ENCODE results near the gene PEX14. TPM values are rescaled to one million over a fixed set of nuclear protein-coding genes. Genes with fewer than 3 reads are reported as not detected.
A peak's percentile ranks its signal among the peaks of the same experiment; 100 is the strongest.

PEX14 gene
- total and polyA plus RNA-seq, 8 donors: 17.3 to 22.9 (median 20.7) TPM

- Histone ChIP-seq H3K27me3 (no peaks in the 10 kb centered on the region), H3K4me1 (peaks cover 7 to 15% of the 10 kb centered on the region in 2 donors), H3K27ac (peak overlapping the region in 1 of 2 donors; percentile 28), H3K36me3 (peaks cover 0 to 90% of the 10 kb centered on the region in 2 donors), H3K4me3 (no peak overlapping the region), H3K9me3 (no peaks in the 10 kb centered on the region)
- ATAC-seq (no peak), DNase-seq (no peak)
- TF ChIP-seq CTCF (IDR thresholded peaks at IDR 0.05): no peak
- intact Hi-C loops (cut with DNase I): no loop called here
Measured at GRCh38 chr1:10653370-10654125, 178.8 kb downstream of the PEX14 start.

GRCh38 chr1:10655002-10655401 lies 180.3 kb downstream of the PEX14 start:
- DNase-seq (no peak), ATAC-seq (no peak)
- H3K27me3 ChIP-seq: no peaks in the 10 kb centered on the region
- no peak overlapping the region for H3K4me3 ChIP-seq
- no peak overlapping the region for H3K27ac ChIP-seq
- peaks cover 7 to 15% of the 10 kb centered on the region in 2 donors for H3K4me1 ChIP-seq
- no peaks in the 10 kb centered on the region for H3K9me3 ChIP-seq
- TF ChIP-seq CTCF (IDR thresholded peaks at IDR 0.05): no peak
- intact Hi-C loops (cut with DNase I): no loop called here
- H3K36me3 ChIP-seq: peaks cover 0 to 92% of the 10 kb centered on the region in 2 donors

- no peak for ATAC-seq
- Histone ChIP-seq H3K27ac (no peak overlapping the region), H3K4me3 (no peak overlapping the region), H3K36me3 (peaks cover 0 to 87% of the 10 kb centered on the region in 2 donors), H3K4me1 (peaks cover 3 to 14% of the 10 kb centered on the region in 2 donors), H3K9me3 (no peaks in the 10 kb centered on the region), H3K27me3 (no peaks in the 10 kb centered on the region)
- DNase-seq: no peak
- TF ChIP-seq CTCF (IDR thresholded peaks at IDR 0.05): no peak
- intact Hi-C loops (cut with DNase I): no loop called here
Measured at GRCh38 chr1:10656431-10656830, 181.7 kb downstream of the PEX14 start.

- H3K27ac ChIP-seq: no peak overlapping the region
- H3K36me3 ChIP-seq: peaks cover 0 to 80% of the 10 kb centered on the region in 2 donors
- H3K9me3 ChIP-seq: no peaks in the 10 kb centered on the region
- no peaks in the 10 kb centered on the region for H3K27me3 ChIP-seq
- DNase-seq (no peak), ATAC-seq (no peak)
- peaks cover 0 to 5% of the 10 kb centered on the region in 2 donors for H3K4me1 ChIP-seq
- no peak overlapping the region for H3K4me3 ChIP-seq
- no peak for TF ChIP-seq CTCF (IDR thresholded peaks at IDR 0.05)
- intact Hi-C loops (cut with DNase I): no loop called here
Measured at GRCh38 chr1:10657088-10657847, 182.5 kb downstream of the PEX14 start.

GRCh38 chr1:10658396-10659066 lies 183.8 kb downstream of the PEX14 start:
- no peak overlapping the region for H3K4me3 ChIP-seq
- ATAC-seq (no peak), DNase-seq (no peak)
- peaks cover 3 to 13% of the 10 kb centered on the region in 2 donors for H3K4me1 ChIP-seq
- no peak for TF ChIP-seq CTCF (IDR thresholded peaks at IDR 0.05)
- intact Hi-C loops (cut with DNase I): no loop called here
- no peak overlapping the region for H3K27ac ChIP-seq
- H3K27me3 ChIP-seq: no peaks in the 10 kb centered on the region
- no peaks in the 10 kb centered on the region for H3K9me3 ChIP-seq
- H3K36me3 ChIP-seq: peaks cover 0 to 67% of the 10 kb centered on the region in 2 donors
